ENCODE data around the gene ACP3. TPM values are rescaled to one million over a fixed set of nuclear protein-coding genes. Genes with fewer than 3 reads are reported as not detected.

ACP3 gene
- total and polyA plus RNA-seq, 2 of the 4 experiments (the other 2 are of a cell fraction), result 0.36 to 0.54 TPM

DNA sequence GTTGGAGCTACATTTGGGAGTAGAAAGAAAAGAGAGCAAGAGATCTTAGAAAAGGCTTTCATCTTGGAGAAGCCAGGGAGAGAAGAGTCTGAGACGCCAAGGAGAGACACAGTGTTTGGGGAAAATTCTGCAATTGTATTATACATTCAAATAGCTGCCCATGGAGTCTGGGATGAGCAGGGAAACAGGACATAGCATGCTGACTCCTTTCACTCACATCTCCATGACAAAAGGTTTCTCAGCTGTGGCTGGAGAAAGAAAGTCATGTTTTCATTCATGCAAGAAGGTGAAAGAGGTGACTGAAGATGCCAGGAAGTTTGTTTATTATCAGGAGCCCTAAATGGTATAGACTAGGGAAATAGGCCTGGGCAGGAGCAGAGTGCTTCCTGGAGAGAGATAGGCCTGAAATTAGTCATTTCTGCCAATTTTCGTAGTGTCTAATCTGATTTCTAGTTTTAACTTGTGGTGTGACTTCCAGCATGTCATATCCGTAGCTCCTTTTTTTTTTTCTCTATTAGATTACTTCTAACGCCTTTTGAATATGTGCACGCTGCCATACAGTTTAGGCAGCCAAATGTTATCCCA, 34.1 kb downstream of the ACP3 start:
- Histone ChIP-seq H4K8ac (ENCODE audit: low read depth in 2 of 2, low read length in 2 of 2) (no peak overlapping the region), H3K27me3 (ENCODE audit: control insufficient read depth, insufficient read depth, low read length) (peaks cover 2% of the 10 kb centered on the region), H2BK5ac (ENCODE audit: low read depth, low read length, poor library complexity, severe bottlenecking) (no peak overlapping the region), H3K4me3 (ENCODE audit: insufficient read depth, low read depth, low read length) (no peak overlapping the region), H3K4ac (ENCODE audit: low read depth, low read length) (no peak overlapping the region), H3K14ac (replicated peaks; ENCODE audit: low read depth, low read length) (no peak overlapping the region), H3K9ac (ENCODE audit: low read depth, low read length) (no peak overlapping the region), H4K5ac (ENCODE audit: low read depth, low read length) (no peak overlapping the region), H3K4me1 (ENCODE audit: control insufficient read depth, insufficient read depth, low read length) (no peaks in the 10 kb centered on the region), H2BK120ac (ENCODE audit: low read depth, low read length) (no peak overlapping the region), H2AFZ (replicated peaks; ENCODE audit: low read length, poor library complexity) (no peak overlapping the region), H2BK20ac (ENCODE audit: low read depth, low read length) (no peak overlapping the region), H4K20me1 (ENCODE audit: insufficient read depth, low read length) (no peaks in the 10 kb centered on the region), H3K79me1 (ENCODE audit: low read depth in 1 of 2, low read length in 2 of 2) (no peaks in the 10 kb centered on the region), H4K91ac (ENCODE audit: insufficient read depth, low read depth, low read length) (no peak overlapping the region), H3K56ac (ENCODE audit: extremely low read depth, insufficient read depth, low read length) (no peak overlapping the region), H3K23ac (ENCODE audit: low read depth, low read length) (no peak overlapping the region), H3K9me1 (ENCODE audit: insufficient read depth, low read length) (no peaks in the 10 kb centered on the region), H2AK9ac (replicated peaks; ENCODE audit: low read depth, low read length, poor library complexity) (no peak overlapping the region), H3K36me3 (ENCODE audit: control insufficient read depth, insufficient read depth, low read length) (no peaks in the 10 kb centered on the region), H3K4me2 (ENCODE audit: low read depth, low read length) (no peak overlapping the region), H3K9me3 (ENCODE audit: control insufficient read depth, insufficient read depth, low read length) (no peaks in the 10 kb centered on the region), H2AK5ac (ENCODE audit: low read depth, low read length) (no peak overlapping the region), H2BK15ac (ENCODE audit: low read depth, low read length) (no peak overlapping the region), H3K27ac (ENCODE audit: insufficient read depth, low read length) (no peak overlapping the region), H3K18ac (ENCODE audit: low read depth, low read length) (no peak overlapping the region)
- no TSS peak for BruUV-seq (replicated peaks)
- POLR2A ChIA-PET (ENCODE audit: unreplicated experiment), result no interaction called here
- no peak for TF ChIP-seq MAFK (IDR thresholded peaks at IDR 0.05; ENCODE audit: low read depth, low read length)
- WGBS, 2 experiments (ENCODE audit: extremely low coverage in 2 of 2, insufficient read length in 1 of 2), result no CpG with 5 or more reads among the region's 5 CpGs
- DNase-seq (no peak), ATAC-seq (ENCODE audit: low read depth) (no peak)
- dilution Hi-C loops (cut with HindIII; ENCODE audit: low sequenced_read_pairs, unreplicated experiment) (no loop called here), in situ Hi-C loops (cut with MboI; ENCODE audit: low sequenced_read_pairs) (no loop called here), intact Hi-C loops (cut with micrococcal nuclease) (no loop called here)
- CTCF ChIA-PET, result interaction anchor here (0.5 to 1.9 kb wide), 4 partner anchors 8 to 79 kb away, joined by 3 to 6 read pairs (median 4); no protein-coding TSS in a partner anchor
